ENCODE measurements around the gene CD5L.

The CD5L gene

GRCh38 chr1:157862114-157863070 is 20.8 kb upstream of the CD5L start:
- no peaks in the 10 kb centered on the region for H3K9me3 Mint-ChIP-seq
- H3K36me3 Mint-ChIP-seq (ENCODE audit: low read depth): no peaks in the 10 kb centered on the region
- no peaks in the 10 kb centered on the region for H3K4me1 Mint-ChIP-seq
- no peak for TF ChIP-seq CTCF (IDR thresholded peaks at IDR 0.05)
- no peak overlapping the region for H3K4me3 Mint-ChIP-seq
- H3K27me3 Mint-ChIP-seq (ENCODE audit: low read depth, poor library complexity): peaks cover 5% of the 10 kb centered on the region
- H3K27ac Mint-ChIP-seq: no peak overlapping the region
- DNase-seq: no peak

DNA sequence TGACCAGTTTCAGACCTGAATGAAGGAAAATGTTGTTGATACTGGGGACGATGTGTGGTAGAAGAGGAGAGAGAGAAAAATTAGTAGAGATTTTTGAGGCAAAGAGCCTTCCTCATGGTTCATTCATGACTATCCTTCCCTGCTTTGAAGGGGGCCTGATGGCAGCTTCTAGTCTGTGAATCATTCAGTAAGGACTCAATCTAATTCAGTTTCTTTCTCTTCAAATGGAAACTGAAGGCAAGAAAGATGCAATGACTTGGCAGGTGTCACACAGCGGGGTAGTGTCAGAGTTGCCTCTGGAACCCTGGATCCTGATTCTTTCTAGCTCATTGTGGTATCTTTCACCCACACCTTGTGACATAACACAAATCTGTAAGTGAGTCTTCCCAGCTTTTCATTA is 14.9 kb upstream of the CD5L start:
- Mint-ChIP-seq H3K4me1 (no peaks in the 10 kb centered on the region), H3K9me3 (no peaks in the 10 kb centered on the region), H3K36me3 (ENCODE audit: low read depth) (no peaks in the 10 kb centered on the region), H3K27ac (no peak overlapping the region), H3K4me3 (no peak overlapping the region), H3K27me3 (ENCODE audit: low read depth, poor library complexity) (no peaks in the 10 kb centered on the region)
- no peak for TF ChIP-seq CTCF (IDR thresholded peaks at IDR 0.05)
- no peak for DNase-seq

DNA sequence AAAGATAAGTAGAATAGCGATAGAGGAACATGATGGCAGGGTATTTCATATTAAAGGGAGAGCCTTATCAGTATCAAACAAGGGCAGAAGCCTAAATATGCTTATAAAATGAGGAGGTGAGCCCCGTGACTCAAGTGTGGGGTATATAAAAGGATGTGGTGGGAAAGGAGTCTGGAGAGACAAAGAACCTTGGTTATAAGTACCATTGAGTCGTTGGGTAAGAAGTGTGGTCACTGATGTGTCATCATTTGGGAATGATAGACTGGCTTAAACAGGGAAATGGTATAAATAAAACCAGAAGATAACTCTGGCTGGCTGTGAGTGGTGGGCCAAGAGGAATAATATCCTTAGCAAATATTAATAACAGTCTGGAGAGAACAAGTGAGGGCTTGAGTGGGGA is 10.9 kb upstream of the CD5L start:
- Mint-ChIP-seq H3K4me1 (no peaks in the 10 kb centered on the region), H3K27ac (no peak overlapping the region)
- no peak for TF ChIP-seq CTCF (IDR thresholded peaks at IDR 0.05)

DNA sequence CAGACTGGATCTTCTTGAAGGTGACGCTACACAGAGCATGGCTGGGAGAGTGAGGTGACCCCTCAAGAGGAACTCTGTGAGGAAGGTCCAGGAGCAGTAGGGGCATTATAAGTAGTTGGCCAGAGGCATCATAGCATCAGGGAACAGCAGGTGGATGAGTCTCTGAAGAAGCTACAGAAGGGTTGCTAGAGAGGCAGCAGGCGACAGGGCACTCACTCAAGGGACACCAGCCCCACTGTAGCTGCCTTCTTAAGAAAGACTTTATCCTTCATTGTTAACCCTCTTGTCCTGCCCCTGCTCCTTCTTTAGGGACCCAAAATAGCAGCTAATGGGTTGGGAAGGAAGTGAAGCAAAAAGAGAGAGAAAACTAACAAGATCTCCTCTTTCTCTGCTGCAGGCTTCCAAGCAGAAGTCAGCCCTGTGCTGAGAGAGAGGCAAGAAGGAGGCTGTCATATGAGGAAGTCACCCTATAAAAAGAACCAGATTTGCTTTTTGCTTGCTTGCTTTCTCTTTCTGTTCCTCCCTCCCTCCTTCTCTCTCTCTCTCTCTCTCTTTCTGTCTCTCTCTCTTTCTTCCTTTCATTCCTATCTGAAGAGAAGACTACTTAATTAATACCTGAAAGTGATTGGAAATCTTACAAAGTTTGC is 7.7 kb upstream of the CD5L start:
- Mint-ChIP-seq H3K36me3 (ENCODE audit: low read depth) (no peaks in the 10 kb centered on the region), H3K27me3 (ENCODE audit: low read depth, poor library complexity) (peaks cover 3% of the 10 kb centered on the region), H3K9me3 (no peaks in the 10 kb centered on the region), H3K27ac (no peak overlapping the region), H3K4me3 (no peak overlapping the region), H3K4me1 (no peaks in the 10 kb centered on the region)
- TF ChIP-seq CTCF (IDR thresholded peaks at IDR 0.05): no peak
- DNase-seq: no peak

More for the DNA sequence above, 10.9 kb upstream of the CD5L start:
- no peak overlapping the region for H3K4me3 Mint-ChIP-seq
- no peaks in the 10 kb centered on the region for H3K27me3 Mint-ChIP-seq (ENCODE audit: low read depth, poor library complexity)
- H3K36me3 Mint-ChIP-seq (ENCODE audit: low read depth): no peaks in the 10 kb centered on the region
- no peaks in the 10 kb centered on the region for H3K9me3 Mint-ChIP-seq
- no peak for DNase-seq

DNA sequence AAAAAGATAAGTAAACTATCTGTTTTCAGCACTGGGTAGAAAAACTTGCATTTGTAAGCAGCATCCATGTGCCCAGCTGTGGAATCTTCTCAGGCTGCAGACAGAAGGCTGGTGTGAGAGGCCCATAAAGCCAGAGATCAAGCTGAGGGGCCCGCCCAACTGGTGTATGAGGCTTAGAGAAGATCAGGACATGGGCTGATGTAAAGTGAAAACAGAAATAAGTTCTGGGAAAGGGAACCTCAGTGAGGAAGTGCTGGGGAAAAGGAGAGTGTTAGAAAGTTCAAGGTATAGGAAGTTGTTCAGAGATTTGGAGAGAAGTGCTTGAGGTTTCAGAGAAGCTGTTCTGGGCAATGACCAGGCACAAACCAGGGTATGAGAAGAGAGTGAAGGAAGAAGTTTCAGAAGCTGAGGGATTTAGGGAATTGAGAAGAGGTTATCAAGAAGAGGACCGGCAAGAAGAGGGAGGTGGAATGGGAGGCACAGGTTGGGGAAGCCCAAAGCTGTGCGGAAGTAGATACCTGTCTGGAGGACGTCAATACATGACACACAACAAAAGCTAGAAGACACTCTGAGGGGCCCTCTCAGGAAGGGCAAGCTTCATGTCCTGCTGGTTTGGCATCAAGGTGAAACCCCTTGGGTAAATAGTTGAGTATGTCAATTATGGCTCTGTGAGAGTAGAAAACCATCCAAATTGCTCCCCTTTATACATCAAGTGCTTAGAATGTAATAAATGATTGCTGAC is 2.7 kb upstream of the CD5L start:
- Mint-ChIP-seq H3K27me3 (ENCODE audit: low read depth, poor library complexity) (peaks cover 7% of the 10 kb centered on the region), H3K27ac (no peak overlapping the region), H3K4me1 (no peaks in the 10 kb centered on the region), H3K4me3 (no peak overlapping the region), H3K9me3 (no peaks in the 10 kb centered on the region), H3K36me3 (ENCODE audit: low read depth) (no peaks in the 10 kb centered on the region)
- TF ChIP-seq CTCF (IDR thresholded peaks at IDR 0.05): no peak
- no peak for DNase-seq

Measured in nephron progenitor cell (in vitro differentiated cells).